HG03520 (cell line): ENCODE measurements around the gene TRNP1.

Experiments used
- ATAC-seq: cut with Tn5 transposase; IDR thresholded peaks from one replicate; pipeline ENCODE4 v1.9.1; 2021; ENCODE audit warnings: mild to moderate bottlenecking, moderate library complexity; ENCODE audit not compliant: unreplicated experiment

Gene TRNP1

DNA sequence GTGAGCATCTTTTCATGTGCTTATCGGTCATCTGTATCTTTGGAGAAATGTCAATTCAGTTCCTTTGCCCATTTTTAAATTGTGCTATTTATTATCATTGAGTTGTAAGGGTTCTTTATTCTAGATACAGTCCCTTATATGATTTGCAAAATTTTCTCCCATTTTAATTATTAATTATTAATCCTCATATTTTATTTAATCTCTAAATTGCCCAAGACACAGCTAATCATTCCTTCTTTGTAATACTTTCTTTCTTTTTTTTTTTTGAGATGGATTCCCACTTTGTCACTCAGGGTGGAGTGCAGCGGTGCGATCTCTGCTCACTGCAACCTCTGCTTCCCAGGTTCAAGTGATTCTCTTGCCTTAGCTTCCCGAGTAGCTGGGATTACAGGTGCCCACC lies 32.2 kb downstream of the TRNP1 start:
- ATAC-seq: no peak

DNA sequence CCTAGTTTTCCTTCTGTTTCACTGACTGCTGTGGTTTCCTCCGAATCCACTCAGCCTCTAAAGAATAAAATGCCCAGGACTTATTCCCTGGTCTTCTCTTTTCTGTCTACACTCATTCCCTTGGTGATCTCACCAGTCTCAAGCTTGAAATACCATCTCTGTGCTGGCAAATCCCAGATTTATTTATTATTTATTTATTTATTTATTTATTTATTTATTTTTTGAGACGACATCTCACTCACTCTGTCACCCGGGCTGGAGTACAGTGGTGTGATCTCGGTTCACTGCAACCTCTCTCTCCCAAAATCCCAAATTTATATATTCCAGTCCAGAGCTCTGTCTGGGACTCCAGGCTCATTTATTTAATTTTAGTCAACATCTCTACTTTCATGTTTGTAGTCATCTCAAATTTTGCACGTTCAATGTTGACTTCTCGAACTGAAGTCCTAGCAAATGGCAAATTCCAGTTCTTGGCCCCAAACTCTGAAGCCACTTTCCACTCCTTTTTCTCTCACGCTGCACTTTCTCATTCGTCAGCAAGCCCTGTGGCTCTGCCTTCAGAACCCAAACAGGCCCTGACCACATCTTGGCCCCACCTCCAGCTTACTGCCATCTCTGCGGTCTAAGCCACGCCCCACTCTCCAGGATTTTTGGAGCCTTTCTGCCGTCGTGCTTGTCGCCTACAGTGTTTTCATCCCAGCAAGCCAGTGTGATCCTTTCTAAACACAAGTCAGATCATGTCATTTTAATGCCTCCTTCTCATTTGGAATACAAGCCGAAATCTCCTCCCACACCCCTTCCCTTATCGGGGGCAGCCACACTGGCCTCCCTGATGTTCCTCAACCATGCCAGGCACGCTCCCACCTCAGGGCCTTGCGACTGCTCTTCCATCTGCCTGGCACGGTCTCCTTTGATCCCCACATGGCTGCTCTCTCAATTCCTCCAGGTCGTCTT lies 33.4 kb downstream of the TRNP1 start:
- no peak for ATAC-seq

DNA sequence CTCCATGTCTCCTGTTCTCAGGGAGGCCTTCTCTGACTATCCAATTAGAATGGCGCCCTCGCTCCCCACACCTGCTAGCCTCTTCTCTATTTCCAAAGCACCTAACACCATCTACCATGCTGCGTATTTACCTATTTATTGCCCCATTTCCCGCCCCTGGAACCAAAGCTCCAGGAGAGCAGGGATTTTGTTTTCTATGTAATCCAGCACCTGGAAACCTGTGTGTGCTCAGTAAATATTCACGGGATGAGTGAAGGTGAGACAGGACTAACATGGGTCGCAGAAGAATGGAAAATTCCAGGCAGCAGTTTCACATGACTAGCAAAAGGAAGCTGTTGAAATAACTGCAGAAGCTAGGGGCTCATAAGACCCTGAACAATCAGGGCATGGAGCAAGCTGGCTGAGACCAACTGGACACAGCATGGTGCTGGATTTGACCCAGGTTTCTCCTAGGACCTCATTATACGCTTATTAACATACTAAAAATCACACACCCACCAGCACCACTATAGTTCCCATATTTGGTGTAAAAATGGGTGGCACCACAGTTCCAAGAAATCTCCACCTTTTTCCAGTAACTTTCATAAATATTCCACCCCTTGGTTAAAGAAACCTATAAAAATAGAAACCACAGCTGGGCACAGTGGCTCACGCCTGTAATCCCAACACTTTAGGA lies 34.2 kb downstream of the TRNP1 start:
- no peak for ATAC-seq

DNA sequence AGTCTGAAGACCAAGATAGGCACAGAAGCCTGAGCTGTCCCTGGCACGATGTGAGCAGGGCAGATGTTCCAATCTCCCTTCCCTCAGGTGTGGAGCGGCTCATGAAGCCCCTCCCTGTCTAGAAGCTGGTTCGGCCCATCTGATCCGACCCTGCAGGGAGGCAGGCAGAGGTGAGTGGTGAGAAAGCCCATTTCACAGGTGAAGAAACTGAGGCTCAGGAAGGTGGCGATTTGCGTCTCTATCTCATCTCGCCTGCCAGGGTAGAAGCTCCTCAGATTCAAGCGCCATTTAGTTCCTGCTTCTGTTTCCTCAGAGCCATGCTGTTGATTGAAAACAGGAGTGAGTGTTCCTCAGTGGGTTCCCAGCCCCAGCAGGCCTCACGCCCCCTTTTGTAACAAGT lies 36.0 kb downstream of the TRNP1 start:
- ATAC-seq: no peak

DNA sequence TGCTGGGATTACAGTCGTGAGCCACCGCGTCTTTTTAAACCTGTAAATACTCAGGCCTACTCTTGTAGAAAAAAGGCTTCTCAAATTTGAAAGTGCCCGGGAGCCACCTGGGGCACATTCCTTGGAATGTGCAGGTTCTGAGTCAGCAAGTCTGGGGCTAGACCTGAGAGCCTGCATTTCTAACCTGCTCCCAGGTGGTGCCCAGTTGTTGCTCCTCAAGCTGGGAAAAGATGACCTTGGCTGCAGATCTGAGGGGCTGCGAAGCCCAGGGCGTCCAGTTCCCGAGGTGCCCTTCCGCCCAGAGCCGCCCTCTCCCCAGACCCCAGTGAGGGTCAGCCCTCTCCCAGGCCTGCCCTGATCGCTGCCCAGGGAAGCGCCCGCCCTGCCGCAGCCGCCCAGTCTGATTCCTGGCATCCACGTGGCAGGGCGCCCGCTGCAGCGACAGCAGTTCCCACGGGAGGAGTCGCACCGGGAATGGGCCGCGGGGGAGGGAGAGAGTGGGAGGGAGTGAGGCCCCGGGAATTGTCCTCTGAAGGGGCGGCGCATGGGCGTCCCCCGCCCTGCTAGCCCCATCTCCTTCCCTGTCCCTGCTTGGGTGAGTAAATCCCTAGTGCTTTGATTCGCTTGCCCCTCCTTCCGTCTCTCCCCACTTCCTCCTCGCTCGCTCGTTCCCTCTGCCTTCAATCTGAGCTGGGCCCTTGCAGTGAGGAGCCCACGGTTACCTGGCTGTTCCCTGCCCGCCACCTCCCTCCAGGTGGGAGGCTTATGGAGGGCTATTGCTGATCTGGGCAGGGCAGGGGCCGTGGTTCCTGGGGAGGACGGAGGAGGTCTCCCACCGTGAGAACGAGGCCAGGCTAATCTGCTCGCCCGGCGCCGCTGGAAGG lies 38.0 kb downstream of the TRNP1 start:
- ATAC-seq: no peak

DNA sequence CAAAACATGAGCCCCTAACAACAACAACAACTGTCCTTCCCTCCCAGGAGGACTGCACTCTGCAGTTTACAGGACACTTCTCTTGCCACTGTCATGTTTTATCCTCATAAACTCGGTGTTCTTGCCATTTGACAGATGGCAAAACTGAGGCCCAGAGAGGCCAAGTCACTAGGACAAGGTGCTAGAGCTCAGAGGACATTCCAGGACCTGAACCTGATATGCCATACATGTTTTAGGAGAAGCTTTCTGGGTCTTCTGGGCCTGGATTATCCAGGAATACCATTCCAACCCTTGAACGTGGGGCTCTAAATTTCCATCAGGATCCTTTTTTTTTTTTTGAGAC lies 38.6 kb downstream of the TRNP1 start:
- ATAC-seq: no peak

DNA sequence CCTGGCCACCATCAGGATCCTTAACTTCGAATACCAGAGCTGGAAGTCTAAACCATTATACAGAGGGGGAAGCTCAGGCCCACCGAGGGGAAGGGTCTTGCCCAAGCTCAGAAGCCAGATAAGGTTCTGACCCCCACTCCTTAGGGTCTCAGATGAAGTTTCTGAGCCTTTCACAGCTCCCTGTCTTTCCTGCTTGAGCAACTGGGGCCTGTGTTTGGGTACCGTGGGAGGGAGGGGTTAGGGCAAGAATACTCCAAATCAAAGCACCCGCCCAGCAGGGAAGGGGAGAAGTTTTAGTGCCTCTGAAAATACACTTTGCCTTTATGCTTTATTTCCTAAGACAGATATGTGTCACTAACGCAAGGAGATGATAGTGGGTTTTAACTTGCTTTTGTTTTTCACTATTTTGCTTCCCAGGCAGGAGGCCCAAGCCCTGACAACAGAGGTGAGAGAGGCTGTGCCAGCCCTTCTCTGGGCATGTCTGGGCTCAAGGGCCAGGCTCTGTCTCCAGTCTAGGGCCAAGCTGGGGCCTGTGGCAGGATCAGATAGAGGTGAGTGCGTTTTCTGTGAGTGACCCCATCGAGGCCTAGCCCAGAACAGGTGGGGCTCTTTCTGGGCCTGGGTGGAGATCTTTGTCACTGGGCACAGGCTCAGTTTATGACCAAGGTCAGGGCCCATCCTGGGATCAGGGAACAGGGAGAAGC lies 39.7 kb downstream of the TRNP1 start:
- no peak for ATAC-seq

DNA sequence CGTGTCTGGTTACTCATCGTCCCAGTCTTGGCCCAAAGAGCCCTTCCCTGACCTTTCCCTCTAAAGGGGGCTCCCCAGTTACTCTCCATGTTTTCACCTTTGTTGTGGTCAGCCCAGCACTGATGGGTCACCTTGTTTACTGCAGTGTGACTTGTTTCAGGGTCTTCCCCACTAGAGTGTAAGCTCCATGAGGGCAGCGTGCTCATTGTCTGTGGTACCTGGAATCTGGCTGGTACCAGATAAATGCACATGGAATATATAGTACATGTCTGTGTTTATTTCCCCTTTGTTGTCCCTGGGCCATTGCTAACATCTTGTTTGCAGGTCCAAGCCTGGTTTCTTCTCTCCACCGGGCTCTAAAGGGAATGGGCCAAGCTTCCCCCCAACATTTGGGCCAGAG lies 41.9 kb downstream of the TRNP1 start:
- ATAC-seq: no peak

DNA sequence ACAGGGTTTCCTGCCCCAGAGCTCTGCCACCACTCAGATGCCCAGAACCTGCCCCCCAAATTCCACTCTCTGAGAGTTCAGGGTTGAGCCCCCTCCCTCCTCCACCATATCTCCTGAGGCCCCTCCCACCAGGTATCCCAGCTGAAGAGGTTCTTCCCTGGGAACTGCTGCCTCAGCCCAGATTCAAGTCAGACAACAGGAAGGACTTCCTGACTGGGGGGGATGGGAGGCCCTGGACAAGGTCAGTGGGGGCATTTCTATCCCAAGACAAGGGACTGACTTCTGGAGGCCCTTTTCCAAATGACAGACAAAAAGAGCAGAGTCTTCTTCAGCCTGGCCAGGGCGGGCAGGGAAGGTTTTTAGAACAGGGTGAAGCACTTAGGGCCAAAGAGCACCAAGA lies 43.2 kb downstream of the TRNP1 start:
- ATAC-seq: no peak

DNA sequence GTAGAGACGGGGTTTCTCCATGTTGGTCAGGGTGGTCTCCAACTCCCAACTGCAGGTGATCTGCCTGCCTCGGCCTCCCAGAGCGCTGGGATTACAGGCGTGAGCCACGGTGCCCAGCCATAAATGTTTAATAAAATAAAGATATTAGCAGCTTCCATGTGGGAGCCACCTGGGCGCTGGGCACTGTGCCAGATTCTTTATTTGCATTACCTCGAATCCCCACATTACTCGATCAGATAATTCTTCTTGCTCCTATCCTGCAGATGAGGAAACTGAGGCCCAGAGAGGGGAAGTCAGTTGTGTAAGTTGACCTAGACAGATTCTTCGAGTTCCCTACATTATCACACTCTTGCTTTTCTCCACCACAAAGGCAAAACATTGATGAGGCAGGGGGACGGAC lies 44.0 kb downstream of the TRNP1 start:
- no peak for ATAC-seq

DNA sequence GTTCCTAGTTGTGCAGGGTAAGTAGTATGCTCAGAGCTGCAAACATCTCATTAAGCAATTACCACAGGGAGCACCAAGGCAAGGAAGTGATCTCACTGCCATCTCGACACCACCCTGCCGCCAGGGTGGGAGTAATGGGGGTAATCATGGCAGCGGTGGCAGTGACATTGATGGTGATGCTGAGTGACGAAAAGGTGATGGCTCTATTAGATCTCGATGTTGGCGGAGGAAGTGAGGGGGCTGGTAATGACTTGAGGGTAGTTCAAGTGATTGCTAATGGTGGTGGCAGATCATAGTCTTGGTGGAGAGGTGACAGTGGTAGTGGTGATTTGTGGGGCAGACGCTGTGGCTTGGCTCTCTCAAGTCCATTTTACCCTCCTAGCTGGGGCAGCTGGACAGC lies 44.5 kb downstream of the TRNP1 start:
- no peak for ATAC-seq

DNA sequence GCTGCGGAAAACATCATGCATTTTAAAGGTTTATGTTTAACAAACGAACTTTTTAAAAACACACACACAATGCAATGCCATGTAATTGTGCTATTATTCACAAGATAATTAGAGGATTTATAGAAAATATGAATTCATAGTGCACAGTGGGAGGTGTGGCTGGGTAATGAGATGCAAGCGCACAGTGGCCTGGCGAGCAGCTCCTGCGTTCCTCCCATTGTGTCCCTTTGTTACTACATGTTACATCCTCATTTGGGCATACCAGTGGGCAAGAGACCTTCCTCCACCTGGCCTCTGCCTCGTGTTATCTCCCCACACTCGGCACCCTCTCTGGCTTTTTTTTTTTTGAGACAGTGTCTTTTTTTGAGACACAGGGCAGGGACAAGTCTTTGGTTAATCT lies 49.2 kb downstream of the TRNP1 start:
- no peak for ATAC-seq

DNA sequence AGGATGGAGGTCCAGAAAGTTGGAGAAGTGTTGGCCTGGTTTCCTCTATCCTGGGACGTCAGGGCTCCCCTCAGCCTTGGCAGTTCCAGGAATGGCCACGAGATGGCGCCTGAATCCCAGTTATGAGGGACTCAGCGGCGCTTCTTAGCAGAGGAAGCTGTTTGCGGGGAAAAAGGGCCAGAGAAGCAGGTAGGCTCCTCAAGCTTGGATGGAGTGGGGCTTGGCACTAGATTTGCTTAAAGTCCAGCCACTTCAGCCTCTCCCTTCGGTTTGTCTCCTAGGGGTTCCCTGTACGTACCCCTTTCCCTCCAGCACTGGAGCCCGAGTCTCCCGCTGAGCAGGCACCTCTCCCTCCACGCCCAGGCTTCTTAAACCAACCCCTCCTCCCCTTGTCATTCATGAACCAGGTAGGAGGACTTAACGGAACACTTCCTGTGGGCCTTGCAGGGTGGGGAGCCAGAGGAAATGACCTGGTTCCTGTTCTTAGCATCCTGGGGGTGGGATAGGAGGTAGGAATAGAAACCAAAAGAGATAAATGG lies 51.2 kb downstream of the TRNP1 start:
- no peak for ATAC-seq

DNA sequence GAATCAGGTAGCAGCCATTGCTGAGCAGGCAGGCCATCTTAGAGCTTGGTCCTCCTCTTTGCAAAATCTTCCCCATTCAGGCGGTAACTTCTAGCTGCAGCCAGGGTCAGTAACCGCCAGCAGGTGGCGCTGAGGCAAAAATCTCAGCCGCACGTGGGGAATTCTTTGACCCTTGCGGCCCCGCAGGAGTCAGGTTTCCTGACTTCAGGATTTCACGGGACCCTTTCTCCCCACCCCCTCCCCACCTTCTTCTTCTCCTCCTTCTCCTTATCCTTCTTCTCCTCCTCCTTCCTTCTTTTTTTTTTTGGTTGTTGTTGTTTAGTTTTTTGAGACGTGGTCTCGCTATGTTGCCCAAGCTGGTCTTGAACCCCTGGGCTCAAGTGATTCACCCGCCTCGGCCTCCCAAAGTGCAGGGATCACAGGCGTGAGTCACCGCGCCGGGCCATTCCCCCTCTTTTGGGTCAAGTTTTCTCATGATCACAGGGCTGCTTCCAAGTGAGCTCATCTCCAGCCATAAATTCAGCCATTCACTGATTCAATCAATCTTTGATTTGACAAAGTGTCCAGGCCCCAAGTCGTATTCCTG lies 52.6 kb downstream of the TRNP1 start:
- ATAC-seq: no peak

DNA sequence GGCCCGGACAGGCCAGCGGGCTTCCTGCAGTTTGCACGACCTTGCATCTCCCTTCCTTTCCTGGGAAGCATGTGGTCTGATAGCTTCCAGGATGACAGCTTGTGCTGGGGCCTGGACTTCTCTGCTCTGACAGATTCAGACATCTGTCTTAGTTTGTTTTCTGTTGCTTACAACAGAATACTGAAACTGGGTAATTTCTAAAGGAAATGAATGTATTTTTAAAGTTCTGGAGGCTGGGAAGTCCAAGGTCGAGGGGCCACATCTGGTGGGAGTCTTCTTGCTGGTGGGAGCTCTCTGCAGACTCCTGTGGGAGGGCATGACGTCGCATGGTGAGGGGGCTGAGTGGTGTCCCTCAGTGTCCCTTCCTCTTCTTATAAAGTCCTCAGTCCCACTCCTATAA lies 54.4 kb downstream of the TRNP1 start:
- ATAC-seq: no peak

DNA sequence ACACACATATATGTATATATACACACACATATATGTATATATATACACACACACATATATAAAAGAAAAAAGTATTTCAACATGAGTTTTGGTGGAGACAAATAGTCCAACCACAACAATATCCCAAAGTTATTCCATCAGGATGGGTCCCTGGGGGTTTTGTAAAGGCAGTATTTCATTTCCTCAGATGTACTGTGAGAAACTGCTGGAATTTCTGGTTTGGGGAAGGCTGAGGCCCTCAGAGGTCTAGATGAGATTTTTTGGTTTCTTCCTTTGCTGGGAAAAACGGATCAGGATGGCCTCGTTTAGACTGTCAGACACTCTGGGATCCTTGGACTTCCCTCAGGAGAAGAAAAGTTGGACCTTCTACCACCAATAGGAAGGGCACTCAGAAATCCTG lies 55.6 kb downstream of the TRNP1 start:
- no peak for ATAC-seq

DNA sequence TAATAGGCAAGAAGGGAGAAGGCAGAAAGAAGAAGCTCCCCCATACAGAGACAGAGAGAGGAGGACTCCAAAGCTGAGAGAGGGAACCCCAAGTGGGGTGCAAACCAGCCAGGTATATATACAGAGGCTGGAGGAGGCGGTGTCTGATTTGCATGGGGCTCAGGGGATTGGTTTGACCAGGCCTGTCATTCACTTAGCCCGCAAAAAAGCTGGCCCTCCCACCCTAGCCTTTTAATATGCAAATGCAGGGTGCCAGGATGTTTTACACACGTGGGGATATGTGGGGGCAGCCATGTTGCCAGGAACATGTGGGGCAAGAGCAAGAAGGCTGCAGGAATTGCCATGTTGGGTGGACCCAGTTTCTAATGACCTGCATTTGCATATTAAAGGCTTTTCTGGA lies 56.1 kb downstream of the TRNP1 start:
- no peak for ATAC-seq
